SK-N-SH (cell line): Measurements from ENCODE around the gene XCR1. TPM values are rescaled to one million over a fixed set of nuclear protein-coding genes. Genes with fewer than 3 reads are reported as not detected.

Experiments used
- CTCF ChIA-PET: fragments of 300-600, 350-600 bp; formaldehyde crosslinking; extraction: SDS; loops from one replicate; lab custom pipeline; 2021; lab: Yijun Ruan, JAX
- POLR2A ChIA-PET: fragments of 350-600 bp; sonication (Branson Sonifier 250); formaldehyde crosslinking; extraction: SDS; loops from one replicate; lab custom pipeline; 2020; ENCODE audit warnings: antibody characterized with exemption, inconsistent platforms; lab: Yijun Ruan, JAX
- DNase-seq: peaks from one replicate; pipeline ENCODE4 v3.0.0; 2012
- H2AFZ ChIP-seq: fragments of 200-600 bp; sonication (generic); 2 replicates; pipeline ENCODE4 v1.8.1; 2016; ENCODE audit warnings: antibody characterized with exemption, mild to moderate bottlenecking, low read depth
- H3F3A ChIP-seq: fragments of 200-600 bp; sonication (generic); replicated peaks from 2 replicates; pipeline ENCODE3; 2016; ENCODE audit warnings: antibody characterized with exemption, mild to moderate bottlenecking; ENCODE audit not compliant: insufficient read depth
- H3K27ac ChIP-seq, 2 experiments: fragments of 200-500 bp in 1 of 2; fragments of 200-600 bp in 1 of 2; sonication (Bioruptor generic) in 1 of 2; sonication (generic), shearing (Covaris generic) in 1 of 2; 2 replicates each; pipeline versions ENCODE4 v1.5.1 to v1.6.1; 2014 to 2016; ENCODE audit warnings: low read depth in 2 of 2, inconsistent platforms in 1 of 2, low read length in 1 of 2, mild to moderate bottlenecking in 1 of 2, mixed read lengths in 1 of 2
- H3K27me3 ChIP-seq: fragments of 200-600 bp; sonication (generic), shearing (Covaris generic); 2 replicates; pipeline ENCODE4 v1.6.1; 2016; ENCODE audit warnings: mixed run types; ENCODE audit not compliant: insufficient read depth
- H3K36me3 ChIP-seq, 2 experiments: fragments of 200-500 bp in 1 of 2; fragments of 200-600 bp in 1 of 2; sonication (Bioruptor generic) in 1 of 2; sonication (generic) in 1 of 2; replicated peaks in 1 of 2; 2 replicates each; pipeline versions ENCODE3 to v1.5.1; 2014 to 2016; ENCODE audit warnings: low read length in 1 of 2, mild to moderate bottlenecking in 1 of 2; ENCODE audit not compliant: insufficient read depth in 2 of 2, control insufficient read depth in 1 of 2
- H3K4me1 ChIP-seq, 2 experiments: fragments of 200-500 bp in 1 of 2; fragments of 200-600 bp in 1 of 2; sonication (Bioruptor generic) in 1 of 2; sonication (generic), shearing (Covaris generic) in 1 of 2; 2 replicates each; pipeline versions ENCODE4 v1.5.1 to v1.6.1; 2014 to 2016; ENCODE audit warnings: low read depth in 1 of 2, low read length in 1 of 2, mixed run types in 1 of 2; ENCODE audit not compliant: insufficient read depth in 2 of 2, control insufficient read depth in 1 of 2
- H3K4me2 ChIP-seq: fragments of 200-600 bp; sonication (generic), shearing (Covaris generic); 2 replicates; pipeline ENCODE4 v1.6.1; 2017; ENCODE audit warnings: mixed run types
- H3K4me3 ChIP-seq, 2 experiments: fragments of 200-500 bp in 1 of 2; fragments of 200-600 bp in 1 of 2; sonication (Bioruptor generic) in 1 of 2; sonication (generic), shearing (Covaris generic) in 1 of 2; 2 replicates each; pipeline versions ENCODE4 v1.5.1 to v1.8.1; 2014 to 2016; ENCODE audit warnings: low read depth in 2 of 2, inconsistent platforms in 1 of 2, low read length in 1 of 2, mild to moderate bottlenecking in 1 of 2, mixed read lengths in 1 of 2, moderate library complexity in 1 of 2
- H3K79me2 ChIP-seq: fragments of 200-600 bp; sonication (generic); 2 replicates; pipeline ENCODE4 v1.8.1; 2017; ENCODE audit warnings: mild to moderate bottlenecking; ENCODE audit not compliant: insufficient read depth
- H3K9ac ChIP-seq: fragments of 200-600 bp; sonication (generic); 2 replicates; pipeline ENCODE4 v1.6.1; 2017; ENCODE audit warnings: mixed run types
- H3K9me2 ChIP-seq: fragments of 200-600 bp; sonication (generic); 2 replicates; pipeline ENCODE4 v1.6.1; 2017; ENCODE audit warnings: mixed run types
- H3K9me3 ChIP-seq: fragments of 200-600 bp; sonication (generic); 2 replicates; pipeline ENCODE4 v1.6.1; 2017; ENCODE audit warnings: mixed run types, mild to moderate bottlenecking, moderate library complexity
- H4K20me1 ChIP-seq: fragments of 200-600 bp; sonication (generic); 2 replicates; pipeline ENCODE4 v1.6.1; 2017; ENCODE audit warnings: mild to moderate bottlenecking, mixed run types; ENCODE audit not compliant: insufficient read depth
- ELF1 ChIP-seq: IDR thresholded peaks from 2 replicates; pipeline ENCODE4 v1.4.0; 2012
- EP300 ChIP-seq, 2 experiments: IDR thresholded peaks; 2 replicates each; pipeline versions ENCODE4 v1.4.0 to v1.6.1; 2012; ENCODE audit warnings: borderline replicate concordance in 1 of 2, low read depth in 1 of 2, low read length in 1 of 2
- EZH2phosphoT487 ChIP-seq: fragments of 200-600 bp; sonication (generic); IDR thresholded peaks from 2 replicates; pipeline ENCODE4 v1.6.1; 2017; ENCODE audit warnings: low read depth, mixed run types, mild to moderate bottlenecking, antibody characterized with exemption, moderate library complexity, borderline replicate concordance
- FOSL2 ChIP-seq: IDR thresholded peaks from 2 replicates; pipeline ENCODE4 v1.4.0; 2012; ENCODE audit warnings: low read depth, mild to moderate bottlenecking, moderate library complexity, borderline replicate concordance
- IRF3 ChIP-seq: fragments of 150-350 bp; IDR thresholded peaks from 2 replicates; pipeline ENCODE4 v1.6.1; 2016; ENCODE audit warnings: mild to moderate bottlenecking, low read depth, low read length
- MAX ChIP-seq: IDR thresholded peaks from 2 replicates; pipeline ENCODE4 v1.4.0; 2012; ENCODE audit warnings: low read depth
- MEF2A ChIP-seq: IDR thresholded peaks from 2 replicates; pipeline ENCODE4 v1.4.0; 2012; ENCODE audit warnings: low read depth, borderline replicate concordance
- MXI1 ChIP-seq: IDR thresholded peaks from 2 replicates; pipeline ENCODE4 v1.6.1; 2012; ENCODE audit warnings: mild to moderate bottlenecking, low read depth, low read length, improper control_type of control experiment
- NRF1 ChIP-seq: IDR thresholded peaks from 2 replicates; pipeline ENCODE4 v1.6.1; 2012; ENCODE audit warnings: low read depth, mild to moderate bottlenecking, low read length
- RFX5 ChIP-seq: IDR thresholded peaks from 2 replicates; pipeline ENCODE4 v1.6.1; 2012; ENCODE audit warnings: mild to moderate bottlenecking, improper control_type of control experiment, low read length
- RXRA ChIP-seq: IDR thresholded peaks from 2 replicates; pipeline ENCODE4 v1.4.0; 2012; ENCODE audit warnings: low read depth, mild to moderate bottlenecking, borderline replicate concordance
- SMC3 ChIP-seq: IDR thresholded peaks from 2 replicates; pipeline ENCODE4 v1.6.1; 2012; ENCODE audit warnings: low read depth, low read length, improper control_type of control experiment
- TAF1 ChIP-seq: IDR thresholded peaks from 2 replicates; pipeline ENCODE4 v1.6.1; 2012; ENCODE audit warnings: low read depth, mild to moderate bottlenecking, low read length, moderate library complexity, borderline replicate concordance
- TEAD4 ChIP-seq: IDR thresholded peaks from 2 replicates; pipeline ENCODE4 v1.4.0; 2012; ENCODE audit warnings: mild to moderate bottlenecking, borderline replicate concordance; ENCODE audit not compliant: insufficient read depth
- YY1 ChIP-seq: IDR thresholded peaks from 2 replicates; pipeline ENCODE4 v1.4.0; 2012; ENCODE audit warnings: low read depth, mild to moderate bottlenecking
- ZBTB33 ChIP-seq: IDR thresholded peaks from 2 replicates; pipeline ENCODE4 v1.4.0; 2012; ENCODE audit warnings: low read depth, borderline replicate concordance
- WGBS: methylation state at CpG from one replicate; pipeline ENCODE4 v1.1.6; 2017; ENCODE audit warnings: low lambda C conversion rate; 5-methylcytosine and 5-hydroxymethylcytosine counted together
- polyA plus RNA-seq, 3 experiments: library from polyadenylated mRNA; depleted of rRNA; stranded (reverse); fragments of >200 nt; gene quantifications; 2 replicates each; pipeline ENCODE4 v1.2.3, GENCODE V29; 2012
- TF ChIP-seq, protein P1 (sequence below): fragments of 200-600 bp; sonication (generic); IDR thresholded peaks from 2 replicates; pipeline ENCODE4 v1.6.1; 2017; ENCODE audit warnings: antibody characterized with exemption, mild to moderate bottlenecking, moderate library complexity
- TF ChIP-seq, protein P2 (sequence below): IDR thresholded peaks from 2 replicates; pipeline ENCODE4; 2012

The XCR1 gene
- polyA plus RNA-seq, 1 of the 3 experiments (the other 2 are of a cell fraction), result not detected

GRCh38 chr3:45980229-45980813 is 47.0 kb downstream of the XCR1 start:
- POLR2A ChIA-PET, result no interaction called here
- Histone ChIP-seq H3F3A (peaks cover 3% of the 10 kb centered on the region), H3K9ac (no peak overlapping the region), H2AFZ (no peak overlapping the region), H3K36me3 (peaks cover 36 to 72% of the 10 kb centered on the region in 2 experiments), H3K4me3 (no peak overlapping the region), H4K20me1 (no peaks in the 10 kb centered on the region), H3K79me2 (no peaks in the 10 kb centered on the region), H3K27ac (no peak overlapping the region), H3K27me3 (no peaks in the 10 kb centered on the region), H3K9me3 (no peaks in the 10 kb centered on the region), H3K9me2 (no peaks in the 10 kb centered on the region), H3K4me2 (no peak overlapping the region)
- DNase-seq, result no peak
- 94% methylated on average over 7 of the region's 7 CpGs for WGBS
- CTCF ChIA-PET, result interaction anchor here (1.4 kb wide), 1 partner anchor 98 kb away, joined by 7 read pairs; no protein-coding TSS in a partner anchor
- TF ChIP-seq NRF1 (no peak), EP300 (IDR thresholded peaks at IDR 0.05; ENCODE audit: borderline replicate concordance in 1 of 2, low read depth in 1 of 2, low read length in 1 of 2) (no peak), FOSL2 (no peak), ZBTB33 (no peak), MEF2A (no peak), EZH2phosphoT487 (no peak), MAX (no peak), RXRA (no peak), RFX5 (no peak)
- TF ChIP-seq, protein P1, sequence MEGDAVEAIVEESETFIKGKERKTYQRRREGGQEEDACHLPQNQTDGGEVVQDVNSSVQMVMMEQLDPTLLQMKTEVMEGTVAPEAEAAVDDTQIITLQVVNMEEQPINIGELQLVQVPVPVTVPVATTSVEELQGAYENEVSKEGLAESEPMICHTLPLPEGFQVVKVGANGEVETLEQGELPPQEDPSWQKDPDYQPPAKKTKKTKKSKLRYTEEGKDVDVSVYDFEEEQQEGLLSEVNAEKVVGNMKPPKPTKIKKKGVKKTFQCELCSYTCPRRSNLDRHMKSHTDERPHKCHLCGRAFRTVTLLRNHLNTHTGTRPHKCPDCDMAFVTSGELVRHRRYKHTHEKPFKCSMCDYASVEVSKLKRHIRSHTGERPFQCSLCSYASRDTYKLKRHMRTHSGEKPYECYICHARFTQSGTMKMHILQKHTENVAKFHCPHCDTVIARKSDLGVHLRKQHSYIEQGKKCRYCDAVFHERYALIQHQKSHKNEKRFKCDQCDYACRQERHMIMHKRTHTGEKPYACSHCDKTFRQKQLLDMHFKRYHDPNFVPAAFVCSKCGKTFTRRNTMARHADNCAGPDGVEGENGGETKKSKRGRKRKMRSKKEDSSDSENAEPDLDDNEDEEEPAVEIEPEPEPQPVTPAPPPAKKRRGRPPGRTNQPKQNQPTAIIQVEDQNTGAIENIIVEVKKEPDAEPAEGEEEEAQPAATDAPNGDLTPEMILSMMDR, result no peak
- TF ChIP-seq, all 33 proteins: peak for 0
- peaks cover 8 to 15% of the 10 kb centered on the region in 2 experiments; a peak in 2 of 4 replicates for H3K4me1 ChIP-seq

- CTCF ChIA-PET, result interaction anchor here (1.4 kb wide), 1 partner anchor 99 kb away, joined by 7 read pairs; no protein-coding TSS in a partner anchor
- WGBS, result 95% methylated on average over 4 of the region's 4 CpGs
- no peak for TF ChIP-seq ZBTB33
- TF ChIP-seq FOSL2, result no peak
- TF ChIP-seq TAF1, result no peak
- no peak for TF ChIP-seq SMC3
- TF ChIP-seq MXI1, result no peak
- TF ChIP-seq YY1, result no peak
- no peak for TF ChIP-seq IRF3
- no peak for TF ChIP-seq TEAD4
- no peak for TF ChIP-seq ELF1
- TF ChIP-seq, protein P2, sequence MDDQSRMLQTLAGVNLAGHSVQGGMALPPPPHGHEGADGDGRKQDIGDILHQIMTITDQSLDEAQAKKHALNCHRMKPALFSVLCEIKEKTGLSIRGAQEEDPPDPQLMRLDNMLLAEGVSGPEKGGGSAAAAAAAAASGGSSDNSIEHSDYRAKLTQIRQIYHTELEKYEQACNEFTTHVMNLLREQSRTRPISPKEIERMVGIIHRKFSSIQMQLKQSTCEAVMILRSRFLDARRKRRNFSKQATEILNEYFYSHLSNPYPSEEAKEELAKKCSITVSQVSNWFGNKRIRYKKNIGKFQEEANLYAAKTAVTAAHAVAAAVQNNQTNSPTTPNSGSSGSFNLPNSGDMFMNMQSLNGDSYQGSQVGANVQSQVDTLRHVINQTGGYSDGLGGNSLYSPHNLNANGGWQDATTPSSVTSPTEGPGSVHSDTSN, result no peak
- TF ChIP-seq EZH2phosphoT487, result no peak
Observed at GRCh38 chr3:45979378-45979777, 47.9 kb downstream of the XCR1 start.

More at GRCh38 chr3:45979378-45979777, 47.9 kb downstream of the XCR1 start:
- no peak overlapping the region for H3K27ac ChIP-seq
- H3F3A ChIP-seq, result peaks cover 3% of the 10 kb centered on the region
- H2AFZ ChIP-seq, result no peak overlapping the region
- peaks cover 36 to 80% of the 10 kb centered on the region in 2 experiments for H3K36me3 ChIP-seq
- DNase-seq, result no peak
- POLR2A ChIA-PET, result no interaction called here
- H3K4me3 ChIP-seq, result no peak overlapping the region
- H3K79me2 ChIP-seq, result no peaks in the 10 kb centered on the region
- no peak overlapping the region for H3K9ac ChIP-seq
- H3K4me2 ChIP-seq, result no peak overlapping the region
- H3K9me2 ChIP-seq, result no peaks in the 10 kb centered on the region
- H3K9me3 ChIP-seq, result no peaks in the 10 kb centered on the region
- peaks cover 7% of the 10 kb centered on the region in 2 experiments; a peak in 2 of 4 replicates for H3K4me1 ChIP-seq
- no peaks in the 10 kb centered on the region for H3K27me3 ChIP-seq
- H4K20me1 ChIP-seq, result no peaks in the 10 kb centered on the region
